Body of pancreas (tissue), 4 donors: Measurements from ENCODE around the gene RFFL.

ENCODE experiments used
- POLR2A ChIP-seq, 3 donors: fragments of 450-650 bp; IDR thresholded peaks; one replicate each; pipeline ENCODE4 v1.6.1; 2016; ENCODE audit warnings: antibody characterized with exemption in 3 of 3, mild to moderate bottlenecking in 2 of 3
- TF ChIP-seq, protein P1 (sequence below), 7 experiments: fragments of 450-650 bp in 4 of 7; fragments of 200-600 bp in 3 of 7; sonication (generic) in 3 of 7; IDR thresholded peaks; one replicate each; pipeline ENCODE4 v1.5.1; 2016 to 2019; ENCODE audit warnings: antibody characterized with exemption in 7 of 7

DNA sequence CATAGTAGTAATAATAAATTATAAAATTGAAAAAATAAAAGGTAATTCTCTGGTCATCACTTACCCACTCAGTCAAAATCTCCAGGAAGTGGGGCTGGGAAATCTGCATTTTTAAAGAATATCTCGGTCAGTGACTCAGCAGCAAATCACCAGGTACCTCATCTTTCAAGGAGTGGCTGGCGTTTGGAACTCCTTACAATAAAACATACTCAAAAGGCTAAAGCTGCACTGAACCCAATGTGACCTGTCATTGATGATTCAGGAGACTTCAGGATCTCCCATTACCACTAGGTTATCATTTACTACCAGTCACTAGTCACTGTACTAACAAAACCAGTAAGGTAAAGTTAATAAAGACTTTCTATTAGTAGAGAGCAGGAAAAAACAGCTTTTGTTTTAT lies 21.5 kb upstream of the RFFL start:
- TF ChIP-seq POLR2A (IDR thresholded peaks at IDR 0.05) = no peak
- TF ChIP-seq, protein P1, sequence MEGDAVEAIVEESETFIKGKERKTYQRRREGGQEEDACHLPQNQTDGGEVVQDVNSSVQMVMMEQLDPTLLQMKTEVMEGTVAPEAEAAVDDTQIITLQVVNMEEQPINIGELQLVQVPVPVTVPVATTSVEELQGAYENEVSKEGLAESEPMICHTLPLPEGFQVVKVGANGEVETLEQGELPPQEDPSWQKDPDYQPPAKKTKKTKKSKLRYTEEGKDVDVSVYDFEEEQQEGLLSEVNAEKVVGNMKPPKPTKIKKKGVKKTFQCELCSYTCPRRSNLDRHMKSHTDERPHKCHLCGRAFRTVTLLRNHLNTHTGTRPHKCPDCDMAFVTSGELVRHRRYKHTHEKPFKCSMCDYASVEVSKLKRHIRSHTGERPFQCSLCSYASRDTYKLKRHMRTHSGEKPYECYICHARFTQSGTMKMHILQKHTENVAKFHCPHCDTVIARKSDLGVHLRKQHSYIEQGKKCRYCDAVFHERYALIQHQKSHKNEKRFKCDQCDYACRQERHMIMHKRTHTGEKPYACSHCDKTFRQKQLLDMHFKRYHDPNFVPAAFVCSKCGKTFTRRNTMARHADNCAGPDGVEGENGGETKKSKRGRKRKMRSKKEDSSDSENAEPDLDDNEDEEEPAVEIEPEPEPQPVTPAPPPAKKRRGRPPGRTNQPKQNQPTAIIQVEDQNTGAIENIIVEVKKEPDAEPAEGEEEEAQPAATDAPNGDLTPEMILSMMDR (IDR thresholded peaks at IDR 0.05) = no peak
